Sigmoid colon (tissue), 4 donors: ENCODE measurements around the gene TRIP6.

Experiments used
- EP300 ChIP-seq, 4 donors: sonication (generic); formaldehyde crosslinking; IDR thresholded peaks; one replicate each; pipeline ENCODE4 v1.6.1; 2017; ENCODE audit warnings: antibody characterized with exemption in 4 of 4
- POLR2A ChIP-seq, 2 donors: fragments of 450-650 bp; IDR thresholded peaks; one replicate each; pipeline ENCODE4 v1.6.1; 2016; ENCODE audit warnings: antibody characterized with exemption in 2 of 2, mild to moderate bottlenecking in 2 of 2, moderate library complexity in 2 of 2
- POLR2AphosphoS5 ChIP-seq, 4 donors: sonication (generic); formaldehyde crosslinking; IDR thresholded peaks; one replicate each; pipeline ENCODE4 v1.6.1; 2017; ENCODE audit warnings: antibody characterized with exemption in 4 of 4
- TF ChIP-seq, protein P1 (sequence below), 4 experiments: fragments of 450-650 bp in 3 of 4; fragments of 200-600 bp in 1 of 4; IDR thresholded peaks; one replicate each; pipeline ENCODE4 v1.5.1; 2016 to 2019; ENCODE audit warnings: antibody characterized with exemption in 4 of 4, mild to moderate bottlenecking in 3 of 4, moderate library complexity in 2 of 4

DNA sequence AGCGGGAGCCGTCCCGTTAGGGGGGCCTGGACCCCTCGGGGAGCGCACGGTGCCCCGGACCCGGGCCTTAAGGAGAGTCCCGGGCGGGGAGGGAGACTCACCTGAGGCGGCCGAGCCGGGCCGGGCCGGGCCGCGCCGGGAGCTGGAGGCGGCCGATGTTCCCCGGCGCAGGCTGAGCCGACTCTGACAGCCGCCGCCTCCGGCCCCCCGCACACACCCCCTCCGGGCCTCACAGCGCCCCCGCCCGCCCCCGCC, 28.4 kb downstream of the TRIP6 start, which contains the start of gene ACHE:
- TF ChIP-seq POLR2A (IDR thresholded peaks at IDR 0.05) (no peak), POLR2AphosphoS5 (IDR thresholded peaks at IDR 0.05) (no peak), EP300 (IDR thresholded peaks at IDR 0.05) (no peak)
- TF ChIP-seq, protein P1, sequence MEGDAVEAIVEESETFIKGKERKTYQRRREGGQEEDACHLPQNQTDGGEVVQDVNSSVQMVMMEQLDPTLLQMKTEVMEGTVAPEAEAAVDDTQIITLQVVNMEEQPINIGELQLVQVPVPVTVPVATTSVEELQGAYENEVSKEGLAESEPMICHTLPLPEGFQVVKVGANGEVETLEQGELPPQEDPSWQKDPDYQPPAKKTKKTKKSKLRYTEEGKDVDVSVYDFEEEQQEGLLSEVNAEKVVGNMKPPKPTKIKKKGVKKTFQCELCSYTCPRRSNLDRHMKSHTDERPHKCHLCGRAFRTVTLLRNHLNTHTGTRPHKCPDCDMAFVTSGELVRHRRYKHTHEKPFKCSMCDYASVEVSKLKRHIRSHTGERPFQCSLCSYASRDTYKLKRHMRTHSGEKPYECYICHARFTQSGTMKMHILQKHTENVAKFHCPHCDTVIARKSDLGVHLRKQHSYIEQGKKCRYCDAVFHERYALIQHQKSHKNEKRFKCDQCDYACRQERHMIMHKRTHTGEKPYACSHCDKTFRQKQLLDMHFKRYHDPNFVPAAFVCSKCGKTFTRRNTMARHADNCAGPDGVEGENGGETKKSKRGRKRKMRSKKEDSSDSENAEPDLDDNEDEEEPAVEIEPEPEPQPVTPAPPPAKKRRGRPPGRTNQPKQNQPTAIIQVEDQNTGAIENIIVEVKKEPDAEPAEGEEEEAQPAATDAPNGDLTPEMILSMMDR (IDR thresholded peaks at IDR 0.05), result no peak
